H9 (cell line): ENCODE results near the gene RPP25. TPM values are rescaled to one million over a fixed set of nuclear protein-coding genes. Genes with fewer than 3 reads are reported as not detected.

Experiments
- DNase-seq: peaks from one replicate; pipeline ENCODE4 v3.0.0-alpha.2; 2017
- H2AFZ ChIP-seq: one replicate; pipeline ENCODE4 v1.6.1; 2013; ENCODE audit warnings: mild to moderate bottlenecking, low read length, control low read depth, moderate library complexity
- H2AK5ac ChIP-seq: 2 replicates; pipeline ENCODE4 v1.6.1; 2013; ENCODE audit warnings: low read length, control low read depth, mixed read lengths; ENCODE audit not compliant: insufficient read length
- H2BK120ac ChIP-seq: one replicate; pipeline ENCODE4 v1.6.1; 2013; ENCODE audit warnings: low read depth, mild to moderate bottlenecking, low read length, control low read depth, inconsistent platforms; ENCODE audit not compliant: poor library complexity, severe bottlenecking
- H2BK12ac ChIP-seq: 2 replicates; pipeline ENCODE4 v1.6.1; 2013; ENCODE audit warnings: low read length, control low read depth, mixed read lengths, low read depth; ENCODE audit not compliant: insufficient read length
- H2BK15ac ChIP-seq: 2 replicates; pipeline ENCODE4 v1.6.1; 2013; ENCODE audit warnings: low read depth, low read length, control low read depth
- H2BK20ac ChIP-seq: one replicate; pipeline ENCODE4 v1.6.1; 2013; ENCODE audit warnings: low read depth, mild to moderate bottlenecking, low read length, control low read depth, inconsistent platforms; ENCODE audit not compliant: poor library complexity, severe bottlenecking
- H2BK5ac ChIP-seq: 2 replicates; pipeline ENCODE4 v1.6.1; 2013; ENCODE audit warnings: low read length, control low read depth, mixed read lengths; ENCODE audit not compliant: insufficient read length
- H3K14ac ChIP-seq: 2 replicates; pipeline ENCODE4 v1.6.1; 2013; ENCODE audit warnings: low read length, control low read depth; ENCODE audit not compliant: insufficient read depth
- H3K18ac ChIP-seq: 2 replicates; pipeline ENCODE4 v1.6.1; 2013; ENCODE audit warnings: low read depth, mild to moderate bottlenecking, mixed read lengths, low read length, control low read depth; ENCODE audit not compliant: insufficient read length
- H3K23ac ChIP-seq: 2 replicates; pipeline ENCODE4 v1.6.1; 2013; ENCODE audit warnings: low read length, control low read depth, mixed read lengths, low read depth; ENCODE audit not compliant: insufficient read length
- H3K23me2 ChIP-seq: 2 replicates; pipeline ENCODE4 v1.6.1; 2013; ENCODE audit warnings: low read depth, mild to moderate bottlenecking, mixed read lengths, low read length, control low read depth; ENCODE audit not compliant: insufficient read length, poor library complexity, severe bottlenecking
- H3K27ac ChIP-seq: 2 replicates; pipeline ENCODE4 v1.5.1; 2013; ENCODE audit warnings: low read length, control low read depth, mixed read lengths, low read depth; ENCODE audit not compliant: insufficient read length
- H3K27me3 ChIP-seq: 2 replicates; pipeline ENCODE4 v1.6.1; 2013; ENCODE audit warnings: low read length, control low read depth, inconsistent platforms; ENCODE audit not compliant: insufficient read depth
- H3K4ac ChIP-seq: 2 replicates; pipeline ENCODE4 v1.6.1; 2013; ENCODE audit warnings: low read depth, mild to moderate bottlenecking, control low read depth, inconsistent platforms, low read length, moderate library complexity
- H3K4me1 ChIP-seq: 2 replicates; pipeline ENCODE4 v1.6.1; 2013; ENCODE audit warnings: low read length, control low read depth, inconsistent platforms; ENCODE audit not compliant: insufficient read depth
- H3K4me2 ChIP-seq: 2 replicates; pipeline ENCODE4 v1.6.1; 2013; ENCODE audit warnings: low read length, control low read depth, mixed read lengths; ENCODE audit not compliant: insufficient read length, insufficient read depth
- H3K56ac ChIP-seq: 2 replicates; pipeline ENCODE4 v1.6.1; 2013; ENCODE audit warnings: low read depth, mild to moderate bottlenecking, mixed read lengths, low read length, control low read depth; ENCODE audit not compliant: insufficient read length
- H3K79me1 ChIP-seq: 2 replicates; pipeline ENCODE4 v1.6.1; 2013; ENCODE audit warnings: low read depth, mild to moderate bottlenecking, moderate library complexity, low read length, control low read depth, inconsistent platforms; ENCODE audit not compliant: insufficient read depth, poor library complexity, severe bottlenecking
- H3K79me2 ChIP-seq: 2 replicates; pipeline ENCODE4 v1.6.1; 2013; ENCODE audit warnings: low read length, control low read depth, inconsistent platforms; ENCODE audit not compliant: insufficient read depth
- H3K9ac ChIP-seq: 2 replicates; pipeline ENCODE4 v1.6.1; 2013; ENCODE audit warnings: low read length, control low read depth, mixed read lengths; ENCODE audit not compliant: insufficient read length; ENCODE audit errors: extremely low read depth
- H3K9me3 ChIP-seq: one replicate; pipeline ENCODE4 v1.6.1; 2013; ENCODE audit warnings: low read depth, low read length, inconsistent platforms; ENCODE audit not compliant: control insufficient read depth
- H3T11ph ChIP-seq: one replicate; pipeline ENCODE4 v1.6.1; 2013; ENCODE audit warnings: mild to moderate bottlenecking, low read length, control low read depth, inconsistent platforms
- H4K20me1 ChIP-seq: one replicate; pipeline ENCODE4 v1.6.1; 2013; ENCODE audit not compliant: control insufficient read depth, insufficient read length, insufficient read depth
- H4K5ac ChIP-seq: 2 replicates; pipeline ENCODE4 v1.6.1; 2013; ENCODE audit warnings: low read depth, mild to moderate bottlenecking, mixed read lengths, low read length, control low read depth; ENCODE audit not compliant: insufficient read length
- H4K8ac ChIP-seq: replicated peaks from 2 replicates; pipeline ENCODE4 v1.6.1; 2013; ENCODE audit warnings: low read length, control low read depth, mixed read lengths, low read depth; ENCODE audit not compliant: insufficient read length
- H4K91ac ChIP-seq: 2 replicates; pipeline ENCODE4 v1.6.1; 2013; ENCODE audit warnings: low read depth, mild to moderate bottlenecking, moderate library complexity, mixed read lengths, low read length, control low read depth; ENCODE audit not compliant: insufficient read length
- H3K27ac Mint-ChIP-seq, 3 experiments: 2 replicates in 2 of 3; 3 replicates in 1 of 3; pipeline ENCODE4 v1.8.0; 2020 to 2021; ENCODE audit warnings: mixed read lengths in 3 of 3, mild to moderate bottlenecking in 1 of 3, moderate library complexity in 1 of 3
- H3K27me3 Mint-ChIP-seq: 2 replicates; pipeline ENCODE4 v1.8.0; 2021; ENCODE audit warnings: low read depth, mild to moderate bottlenecking, moderate library complexity, mixed read lengths
- H3K36me3 Mint-ChIP-seq, 3 experiments: 2 replicates in 2 of 3; 3 replicates in 1 of 3; pipeline ENCODE4 v1.8.0; 2020 to 2021; ENCODE audit warnings: low read depth in 3 of 3, mixed read lengths in 3 of 3; ENCODE audit not compliant: insufficient read depth in 1 of 3
- H3K4me1 Mint-ChIP-seq, 2 experiments: 2 replicates each; pipeline ENCODE4 v1.8.0; 2020; ENCODE audit warnings: mixed read lengths in 2 of 2
- H3K4me3 Mint-ChIP-seq, 2 experiments: 2 replicates in 1 of 2; 3 replicates in 1 of 2; pipeline ENCODE4 v1.8.0; 2020 to 2021; ENCODE audit warnings: mild to moderate bottlenecking in 2 of 2, mixed read lengths in 2 of 2, moderate library complexity in 1 of 2
- H3K9me3 Mint-ChIP-seq, 2 experiments: 2 replicates in 1 of 2; 3 replicates in 1 of 2; pipeline ENCODE4 v1.8.0; 2020; ENCODE audit warnings: mild to moderate bottlenecking in 2 of 2, mixed read lengths in 2 of 2, moderate library complexity in 1 of 2
- WGBS: extraction: QIAGEN DNeasy Blood & Tissue Kit; methylation state at CpG from one replicate; pipeline ENCODE4 v1.1.7; 2013; ENCODE audit warnings: missing lambda C conversion rate, low lambda C conversion rate, mixed read lengths; ENCODE audit not compliant: insufficient read length; ENCODE audit errors: extremely low coverage; 5-methylcytosine and 5-hydroxymethylcytosine counted together
- total RNA-seq: library from RNA; stranded (reverse); gene quantifications from 2 replicates; pipeline ENCODE4 v1.2.1, GENCODE V29; 2021
- TF ChIP-seq, protein P1 (sequence below): fragments of 200-600 bp; sonication (generic); conservative IDR thresholded peaks from 3 replicates; pipeline ENCODE4 v1.8.0; 2021; ENCODE audit warnings: antibody characterized with exemption, mild to moderate bottlenecking

RPP25 gene
- total RNA-seq, 1 experiment from 2014 or later: 12.6 TPM

DNA sequence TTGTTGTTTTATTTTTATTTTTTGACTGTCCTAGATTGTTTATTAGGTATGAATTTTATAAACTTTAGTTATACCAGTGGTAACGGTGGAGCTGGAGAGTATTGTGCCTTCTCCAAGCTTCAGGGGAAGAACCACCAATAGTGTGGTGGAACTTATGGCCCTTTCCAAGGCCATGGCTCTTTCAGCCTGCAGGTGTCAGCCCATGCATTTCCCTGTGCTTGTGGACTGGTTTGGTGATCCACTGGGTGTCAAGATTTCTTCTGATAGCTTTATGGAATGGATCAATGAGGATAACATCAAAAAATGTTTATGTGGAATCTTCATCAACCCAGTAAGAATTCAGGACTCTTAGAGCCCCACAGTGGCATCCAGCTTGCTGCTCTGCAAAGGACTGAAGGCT is 19.6 kb upstream of the RPP25 start:
- H2BK120ac ChIP-seq: no peak overlapping the region
- H3K79me1 ChIP-seq: no peaks in the 10 kb centered on the region
- TF ChIP-seq, protein P1, sequence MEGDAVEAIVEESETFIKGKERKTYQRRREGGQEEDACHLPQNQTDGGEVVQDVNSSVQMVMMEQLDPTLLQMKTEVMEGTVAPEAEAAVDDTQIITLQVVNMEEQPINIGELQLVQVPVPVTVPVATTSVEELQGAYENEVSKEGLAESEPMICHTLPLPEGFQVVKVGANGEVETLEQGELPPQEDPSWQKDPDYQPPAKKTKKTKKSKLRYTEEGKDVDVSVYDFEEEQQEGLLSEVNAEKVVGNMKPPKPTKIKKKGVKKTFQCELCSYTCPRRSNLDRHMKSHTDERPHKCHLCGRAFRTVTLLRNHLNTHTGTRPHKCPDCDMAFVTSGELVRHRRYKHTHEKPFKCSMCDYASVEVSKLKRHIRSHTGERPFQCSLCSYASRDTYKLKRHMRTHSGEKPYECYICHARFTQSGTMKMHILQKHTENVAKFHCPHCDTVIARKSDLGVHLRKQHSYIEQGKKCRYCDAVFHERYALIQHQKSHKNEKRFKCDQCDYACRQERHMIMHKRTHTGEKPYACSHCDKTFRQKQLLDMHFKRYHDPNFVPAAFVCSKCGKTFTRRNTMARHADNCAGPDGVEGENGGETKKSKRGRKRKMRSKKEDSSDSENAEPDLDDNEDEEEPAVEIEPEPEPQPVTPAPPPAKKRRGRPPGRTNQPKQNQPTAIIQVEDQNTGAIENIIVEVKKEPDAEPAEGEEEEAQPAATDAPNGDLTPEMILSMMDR: peak; percentile 29; the same call in 1 of the 3 replicates
- peaks cover 11% of the 10 kb centered on the region for H3K27me3 Mint-ChIP-seq
- no peak overlapping the region for H3K56ac ChIP-seq
- H3K79me2 ChIP-seq: no peaks in the 10 kb centered on the region
- no peak overlapping the region for H2BK15ac ChIP-seq
- no peak overlapping the region for H2BK12ac ChIP-seq
- H4K91ac ChIP-seq: no peak overlapping the region
- WGBS: no CpG with 5 or more reads among the region's 1 CpG
- H2AFZ ChIP-seq: no peak overlapping the region
- H2BK20ac ChIP-seq: no peak overlapping the region
- no peak overlapping the region for H3K23ac ChIP-seq
- peaks cover 0 to 2% (median 0%) of the 10 kb centered on the region in 3 experiments; a peak in 1 of 7 replicates for H3K36me3 Mint-ChIP-seq
- no peak overlapping the region for H3K14ac ChIP-seq
- no peak overlapping the region for H3T11ph ChIP-seq
- H3K9me3 Mint-ChIP-seq: peaks cover 0 to 2% of the 10 kb centered on the region in 2 experiments; a peak in 1 of 5 replicates
- no peak overlapping the region for H3K9ac ChIP-seq
- H3K18ac ChIP-seq: no peak overlapping the region
- no peak overlapping the region for H2BK5ac ChIP-seq
- no peaks in the 10 kb centered on the region for H3K9me3 ChIP-seq
- no peak overlapping the region for H3K4me2 ChIP-seq
- no peak overlapping the region for H3K4me3 Mint-ChIP-seq
- H3K4ac ChIP-seq: no peak overlapping the region
- H4K20me1 ChIP-seq: no peaks in the 10 kb centered on the region
- H3K27ac Mint-ChIP-seq: no peak overlapping the region
- no peak overlapping the region for H3K27ac ChIP-seq
- H3K4me1 Mint-ChIP-seq: peaks cover 3 to 22% of the 10 kb centered on the region in 2 experiments; a peak in 3 of 4 replicates
- no peak overlapping the region for H4K8ac ChIP-seq
- H3K23me2 ChIP-seq: no peaks in the 10 kb centered on the region
- no peaks in the 10 kb centered on the region for H3K27me3 ChIP-seq
- H3K4me1 ChIP-seq: no peaks in the 10 kb centered on the region
- no peak overlapping the region for H2AK5ac ChIP-seq
- no peak overlapping the region for H4K5ac ChIP-seq
- no peak for DNase-seq
